ENCODE measurements around the gene ARHGAP15.

The ARHGAP15 gene

GRCh38 chr2:143401861-143402260, 272.6 kb downstream of the ARHGAP15 start:
- Histone ChIP-seq H3K79me2 (ENCODE audit: insufficient read depth, low read depth) (no peaks in the 10 kb centered on the region), H3K4me2 (no peak overlapping the region), H3K9ac (no peak overlapping the region), H3K36me3 (ENCODE audit: insufficient read depth) (no peaks in the 10 kb centered on the region), H3K27ac (no peak overlapping the region), H4K20me1 (ENCODE audit: insufficient read depth) (no peaks in the 10 kb centered on the region), H3K4me3 (IDR thresholded peaks at IDR 0.05; ENCODE audit: insufficient read depth, low read depth, low read length) (no peak overlapping the region), H3K4me1 (ENCODE audit: low read depth, poor library complexity, severe bottlenecking) (peaks cover 19% of the 10 kb centered on the region), H3K27me3 (ENCODE audit: insufficient read depth, low read depth) (no peaks in the 10 kb centered on the region), H2AFZ (ENCODE audit: low read depth) (no peak overlapping the region)
- TF ChIP-seq, protein P1, sequence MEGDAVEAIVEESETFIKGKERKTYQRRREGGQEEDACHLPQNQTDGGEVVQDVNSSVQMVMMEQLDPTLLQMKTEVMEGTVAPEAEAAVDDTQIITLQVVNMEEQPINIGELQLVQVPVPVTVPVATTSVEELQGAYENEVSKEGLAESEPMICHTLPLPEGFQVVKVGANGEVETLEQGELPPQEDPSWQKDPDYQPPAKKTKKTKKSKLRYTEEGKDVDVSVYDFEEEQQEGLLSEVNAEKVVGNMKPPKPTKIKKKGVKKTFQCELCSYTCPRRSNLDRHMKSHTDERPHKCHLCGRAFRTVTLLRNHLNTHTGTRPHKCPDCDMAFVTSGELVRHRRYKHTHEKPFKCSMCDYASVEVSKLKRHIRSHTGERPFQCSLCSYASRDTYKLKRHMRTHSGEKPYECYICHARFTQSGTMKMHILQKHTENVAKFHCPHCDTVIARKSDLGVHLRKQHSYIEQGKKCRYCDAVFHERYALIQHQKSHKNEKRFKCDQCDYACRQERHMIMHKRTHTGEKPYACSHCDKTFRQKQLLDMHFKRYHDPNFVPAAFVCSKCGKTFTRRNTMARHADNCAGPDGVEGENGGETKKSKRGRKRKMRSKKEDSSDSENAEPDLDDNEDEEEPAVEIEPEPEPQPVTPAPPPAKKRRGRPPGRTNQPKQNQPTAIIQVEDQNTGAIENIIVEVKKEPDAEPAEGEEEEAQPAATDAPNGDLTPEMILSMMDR (conservative IDR thresholded peaks at IDR 0.05; ENCODE audit: low read depth, low read length), result no peak

DNA sequence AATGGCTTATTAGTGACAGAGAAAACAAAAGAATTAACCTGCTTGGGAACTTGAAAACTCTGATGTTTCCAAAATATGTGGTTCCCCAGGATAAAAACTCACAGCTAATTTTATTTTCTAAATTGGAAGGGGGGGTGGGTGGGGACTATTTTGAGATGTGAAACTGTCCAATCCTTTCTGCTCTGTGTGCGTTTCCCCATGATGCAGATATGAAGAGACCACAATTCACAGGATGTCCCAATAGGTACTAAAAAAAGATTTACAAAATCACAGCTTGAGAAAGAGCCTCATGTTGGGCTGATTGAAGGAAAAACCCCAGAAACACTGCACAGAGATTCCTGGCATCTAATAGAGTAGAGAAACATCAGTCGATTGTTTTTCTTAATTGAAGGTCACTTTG, 273.2 kb downstream of the ARHGAP15 start:
- no peaks in the 10 kb centered on the region for H3K79me2 ChIP-seq (ENCODE audit: insufficient read depth, low read depth)
- TF ChIP-seq, protein P1 (conservative IDR thresholded peaks at IDR 0.05; ENCODE audit: low read depth, low read length), result no peak
- H3K36me3 ChIP-seq (ENCODE audit: insufficient read depth), result no peaks in the 10 kb centered on the region

DNA sequence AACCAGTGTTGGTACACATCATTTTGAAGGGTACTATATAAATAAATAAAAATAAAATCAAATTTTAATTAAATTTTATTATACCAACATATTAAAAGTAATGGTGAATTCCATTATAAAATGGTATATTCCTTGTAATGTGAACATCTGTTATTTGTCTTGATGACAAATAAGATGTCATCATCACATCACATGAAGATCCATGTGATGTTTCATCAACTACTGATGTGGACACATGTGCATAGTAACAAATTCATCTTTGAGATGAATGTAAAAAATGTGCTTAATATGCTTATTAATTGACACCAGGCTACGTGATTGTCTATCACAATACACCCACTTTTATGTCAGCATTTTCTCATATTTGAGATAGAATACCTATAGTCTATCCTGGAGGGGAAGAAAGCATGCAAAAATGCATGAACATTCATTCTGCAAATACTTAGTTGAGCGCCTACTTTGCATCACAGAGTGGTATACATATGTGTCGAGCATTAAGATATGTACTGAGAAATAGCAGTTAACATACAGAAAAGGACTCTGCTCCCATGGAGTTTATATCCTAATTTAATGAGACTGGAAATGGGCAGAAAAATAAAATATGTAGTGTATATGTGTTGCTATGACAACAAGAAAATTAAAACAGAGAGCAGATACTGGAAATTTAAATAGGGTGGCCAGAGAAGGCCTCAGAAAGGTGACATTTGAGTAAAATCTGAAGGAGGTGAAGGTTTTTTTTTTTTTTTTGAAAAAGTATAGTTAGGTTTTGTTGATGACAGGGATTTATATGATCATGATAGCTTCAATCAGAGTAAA, 281.1 kb downstream of the ARHGAP15 start:
- no peak overlapping the region for H2AFZ ChIP-seq (ENCODE audit: low read depth)
- H3K27me3 ChIP-seq (ENCODE audit: insufficient read depth, low read depth), result no peaks in the 10 kb centered on the region
- H3K79me2 ChIP-seq (ENCODE audit: insufficient read depth, low read depth), result no peaks in the 10 kb centered on the region
- H3K27ac ChIP-seq, result no peak overlapping the region
- H3K4me1 ChIP-seq (ENCODE audit: low read depth, poor library complexity, severe bottlenecking), result no peaks in the 10 kb centered on the region
- H3K36me3 ChIP-seq (ENCODE audit: insufficient read depth), result no peaks in the 10 kb centered on the region
- TF ChIP-seq, protein P1 (conservative IDR thresholded peaks at IDR 0.05; ENCODE audit: low read depth, low read length), result no peak
- no peak overlapping the region for H3K4me3 ChIP-seq (IDR thresholded peaks at IDR 0.05; ENCODE audit: insufficient read depth, low read depth, low read length)
- H3K9ac ChIP-seq, result no peak overlapping the region
- no peaks in the 10 kb centered on the region for H4K20me1 ChIP-seq (ENCODE audit: insufficient read depth)
- H3K4me2 ChIP-seq, result no peak overlapping the region

More for the DNA sequence above, 273.2 kb downstream of the ARHGAP15 start:
- Histone ChIP-seq H3K4me2 (no peak overlapping the region), H2AFZ (ENCODE audit: low read depth) (no peak overlapping the region), H3K4me1 (ENCODE audit: low read depth, poor library complexity, severe bottlenecking) (peaks cover 16% of the 10 kb centered on the region), H3K4me3 (IDR thresholded peaks at IDR 0.05; ENCODE audit: insufficient read depth, low read depth, low read length) (no peak overlapping the region), H3K9ac (no peak overlapping the region), H3K27me3 (ENCODE audit: insufficient read depth, low read depth) (no peaks in the 10 kb centered on the region), H4K20me1 (ENCODE audit: insufficient read depth) (no peaks in the 10 kb centered on the region), H3K27ac (no peak overlapping the region)

DNA sequence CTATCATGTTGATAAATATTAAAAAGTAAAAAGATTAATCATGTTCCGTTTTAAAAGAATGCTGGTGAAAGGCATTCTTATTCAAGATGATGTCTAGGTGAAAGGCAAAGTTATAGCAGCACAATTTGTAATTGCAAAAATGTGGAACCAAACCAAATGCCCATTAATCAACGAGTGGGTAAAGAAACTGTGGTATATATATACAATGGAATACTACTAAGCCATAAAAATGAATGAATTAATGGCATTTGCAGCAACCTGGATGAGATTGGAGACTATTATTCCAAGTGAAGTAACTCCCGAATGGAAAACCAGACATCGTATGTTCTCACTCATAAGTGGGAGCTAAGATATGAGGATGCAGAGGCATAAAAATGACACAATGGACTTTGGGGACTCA, 286.4 kb downstream of the ARHGAP15 start:
- H3K4me3 ChIP-seq (IDR thresholded peaks at IDR 0.05; ENCODE audit: insufficient read depth, low read depth, low read length), result no peak overlapping the region
- no peaks in the 10 kb centered on the region for H3K79me2 ChIP-seq (ENCODE audit: insufficient read depth, low read depth)
- H3K36me3 ChIP-seq (ENCODE audit: insufficient read depth), result no peaks in the 10 kb centered on the region
- H4K20me1 ChIP-seq (ENCODE audit: insufficient read depth), result no peaks in the 10 kb centered on the region
- TF ChIP-seq, protein P1 (conservative IDR thresholded peaks at IDR 0.05; ENCODE audit: low read depth, low read length), result no peak
- no peak overlapping the region for H2AFZ ChIP-seq (ENCODE audit: low read depth)
- no peak overlapping the region for H3K27ac ChIP-seq
- H3K27me3 ChIP-seq (ENCODE audit: insufficient read depth, low read depth), result no peaks in the 10 kb centered on the region
- no peaks in the 10 kb centered on the region for H3K4me1 ChIP-seq (ENCODE audit: low read depth, poor library complexity, severe bottlenecking)
- H3K9ac ChIP-seq, result no peak overlapping the region
- no peak overlapping the region for H3K4me2 ChIP-seq

Measured in KMS-11 (cell line).